ENCODE data around the gene CCDC183.
"Not testable (repeated sequence)": the region's sequence is repeated elsewhere in the genome, so short reads cannot be mapped to it uniquely, and the experiment has no call there.

Gene CCDC183

GRCh38 chr9:136803009-136803550 is 6.9 kb downstream of the CCDC183 start:
- not testable (repeated sequence) for DNase-seq

- DNase-seq = no peak
Measured at GRCh38 chr9:136803551-136804508, 7.7 kb downstream of the CCDC183 start.

- DNase-seq = no peak
Measured at GRCh38 chr9:136804509-136805206, 8.5 kb downstream of the CCDC183 start.

- DNase-seq = no peak
Measured at GRCh38 chr9:136805207-136805740, 9.1 kb downstream of the CCDC183 start.

GRCh38 chr9:136806067-136806466 is 9.9 kb downstream of the CCDC183 start:
- no peak for DNase-seq

GRCh38 chr9:136806631-136807201 is 10.6 kb downstream of the CCDC183 start:
- DNase-seq = no peak

- peak; percentile 78 for DNase-seq
Measured at GRCh38 chr9:136807281-136808074, 11.3 kb downstream of the CCDC183 start, which contains the start of gene RABL6. RABL6 (plus strand) TSS chr9:136807948; CDS start chr9:136808197, 249 bp downstream.

- no peak for DNase-seq
Measured at GRCh38 chr9:136808075-136808805, 12.1 kb downstream of the CCDC183 start.

GRCh38 chr9:136808806-136809158 is 12.6 kb downstream of the CCDC183 start:
- DNase-seq = no peak

GRCh38 chr9:136814725-136815421 is 18.7 kb downstream of the CCDC183 start:
- no peak for DNase-seq

- no peak for DNase-seq
Measured at GRCh38 chr9:136815422-136815782, 19.3 kb downstream of the CCDC183 start.

- peak; percentile 73 for DNase-seq
Measured at GRCh38 chr9:136820971-136821825, 25.1 kb downstream of the CCDC183 start.

GRCh38 chr9:136821826-136822544 is 25.8 kb downstream of the CCDC183 start:
- DNase-seq = no peak

GRCh38 chr9:136823136-136824046 is 27.3 kb downstream of the CCDC183 start:
- DNase-seq = no peak

- DNase-seq = no peak
Measured at GRCh38 chr9:136824496-136825225, 28.5 kb downstream of the CCDC183 start.

- no peak for DNase-seq
Measured at GRCh38 chr9:136825295-136826187, 29.4 kb downstream of the CCDC183 start.
